HG03039 (cell line): ENCODE results near the gene RAB34.
"Not testable (repeated sequence)": the region's sequence is repeated elsewhere in the genome, so short reads cannot be mapped to it uniquely, and the experiment has no call there.

ENCODE experiments used
- ATAC-seq: cut with Tn5 transposase; IDR thresholded peaks from one replicate; pipeline ENCODE4 v1.9.1; 2021; ENCODE audit warnings: mild to moderate bottlenecking, moderate library complexity; ENCODE audit not compliant: unreplicated experiment

RAB34 gene

GRCh38 chr17:28746611-28747050 is 29.0 kb upstream of the RAB34 start:
- ATAC-seq, result no peak

DNA sequence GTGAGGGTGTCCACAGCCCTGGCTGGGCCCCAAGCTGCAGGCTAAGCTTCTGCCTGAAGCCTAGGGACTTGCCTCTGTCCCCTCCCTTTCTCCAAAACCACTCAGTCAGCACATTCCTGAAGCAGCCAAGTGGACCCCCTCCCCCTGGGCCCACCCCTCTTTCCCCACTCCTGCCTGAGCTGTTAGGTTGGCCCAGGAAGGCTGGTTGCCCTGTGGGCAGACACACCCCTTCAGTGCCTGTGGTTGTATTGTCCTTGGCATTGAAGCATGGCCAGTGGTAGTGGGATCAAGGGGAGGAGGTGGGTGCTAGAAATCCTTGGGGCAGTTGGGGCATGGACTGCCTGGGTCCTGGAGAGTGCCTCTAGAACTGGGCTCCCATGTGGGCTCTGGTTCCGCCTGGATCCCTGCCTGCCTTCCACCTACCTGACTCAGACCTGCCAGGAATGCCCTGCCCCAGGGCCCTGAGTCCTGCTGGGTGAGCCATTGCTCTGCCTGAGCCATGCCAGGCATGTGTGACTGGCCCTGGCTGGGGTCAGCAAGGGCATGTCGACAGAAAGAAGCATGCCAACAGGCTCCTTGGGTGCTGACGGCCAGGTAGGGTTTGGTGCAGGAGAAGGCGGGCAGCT is 28.2 kb upstream of the RAB34 start:
- ATAC-seq, result no peak

DNA sequence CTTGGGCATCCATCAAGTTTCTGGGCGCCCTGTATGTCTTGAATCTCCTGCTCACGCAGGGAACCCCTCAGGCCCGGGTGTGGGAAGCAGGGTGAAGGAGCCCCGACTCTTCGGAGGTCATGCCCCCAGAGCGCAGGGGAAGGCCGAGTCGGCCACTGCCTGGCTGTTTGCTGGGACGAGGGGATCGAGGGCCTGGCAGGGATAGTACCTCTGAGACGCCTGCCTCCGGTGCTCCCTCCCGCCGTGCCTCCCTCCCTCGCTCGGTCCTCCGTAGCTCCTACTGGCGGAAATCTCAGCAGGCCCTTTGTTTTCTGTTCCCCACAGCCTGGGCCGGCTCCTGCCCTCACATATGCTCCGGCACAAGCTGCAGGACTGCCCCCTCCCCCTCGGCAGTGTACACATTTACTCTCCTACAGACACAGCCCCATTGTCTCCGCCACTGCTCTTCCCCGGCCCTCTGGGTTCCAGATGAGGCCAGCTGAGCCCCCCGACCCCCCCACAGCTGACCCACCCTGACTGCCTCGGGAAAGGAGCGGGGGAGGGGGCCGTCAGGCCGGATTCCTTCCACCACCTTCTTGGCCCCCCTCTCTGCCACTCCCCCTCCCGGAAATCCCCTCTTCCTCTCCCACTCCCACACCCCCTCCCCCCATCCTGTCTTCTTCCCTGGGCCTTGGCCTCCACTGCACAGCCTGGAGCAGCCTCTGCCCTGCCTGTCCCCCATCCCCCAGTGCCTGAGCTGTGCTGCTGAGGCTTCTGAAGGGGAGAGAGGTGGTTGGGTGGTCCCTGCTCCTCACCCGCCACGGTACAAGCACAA is 27.5 kb upstream of the RAB34 start:
- no peak for ATAC-seq

DNA sequence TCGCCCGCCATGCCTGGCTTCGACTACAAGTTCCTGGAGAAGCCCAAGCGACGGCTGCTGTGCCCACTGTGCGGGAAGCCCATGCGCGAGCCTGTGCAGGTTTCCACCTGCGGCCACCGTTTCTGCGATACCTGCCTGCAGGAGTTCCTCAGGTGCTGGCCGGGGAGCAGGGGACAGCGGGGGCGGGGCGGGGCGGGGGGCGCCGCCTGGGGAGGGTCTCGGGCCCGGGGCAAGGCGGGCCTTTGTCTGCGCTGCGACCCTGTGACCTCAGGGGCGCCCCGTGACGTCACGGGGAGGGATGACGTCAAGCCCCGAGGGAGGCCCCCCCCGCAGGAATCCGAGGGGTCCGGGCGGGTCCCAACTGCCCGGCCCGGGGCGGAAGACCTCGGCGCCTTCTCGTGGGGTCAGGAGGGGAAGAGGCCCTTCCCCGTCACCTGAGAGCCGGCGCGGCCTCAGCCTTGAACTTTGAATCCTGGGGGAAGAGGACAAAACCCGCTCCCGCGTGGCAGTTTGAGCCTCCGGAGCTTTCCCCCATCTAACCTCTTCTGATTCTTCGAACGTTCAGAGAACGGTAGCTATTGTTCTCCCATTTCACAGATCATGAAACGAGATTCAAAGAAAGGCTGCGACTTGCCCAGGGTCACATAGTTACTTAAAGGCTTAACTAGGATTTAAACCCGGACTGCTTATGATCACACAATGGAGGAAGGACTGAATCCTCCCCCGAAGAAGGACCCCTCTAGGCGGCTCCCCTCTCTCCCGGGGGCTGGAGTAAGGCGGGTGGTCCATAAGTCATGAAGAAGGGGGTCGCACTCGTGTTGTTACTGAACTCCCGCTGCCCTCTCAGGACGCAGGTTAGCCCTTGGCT is 26.7 kb upstream of the RAB34 start:
- ATAC-seq, result peak; percentile 17

DNA sequence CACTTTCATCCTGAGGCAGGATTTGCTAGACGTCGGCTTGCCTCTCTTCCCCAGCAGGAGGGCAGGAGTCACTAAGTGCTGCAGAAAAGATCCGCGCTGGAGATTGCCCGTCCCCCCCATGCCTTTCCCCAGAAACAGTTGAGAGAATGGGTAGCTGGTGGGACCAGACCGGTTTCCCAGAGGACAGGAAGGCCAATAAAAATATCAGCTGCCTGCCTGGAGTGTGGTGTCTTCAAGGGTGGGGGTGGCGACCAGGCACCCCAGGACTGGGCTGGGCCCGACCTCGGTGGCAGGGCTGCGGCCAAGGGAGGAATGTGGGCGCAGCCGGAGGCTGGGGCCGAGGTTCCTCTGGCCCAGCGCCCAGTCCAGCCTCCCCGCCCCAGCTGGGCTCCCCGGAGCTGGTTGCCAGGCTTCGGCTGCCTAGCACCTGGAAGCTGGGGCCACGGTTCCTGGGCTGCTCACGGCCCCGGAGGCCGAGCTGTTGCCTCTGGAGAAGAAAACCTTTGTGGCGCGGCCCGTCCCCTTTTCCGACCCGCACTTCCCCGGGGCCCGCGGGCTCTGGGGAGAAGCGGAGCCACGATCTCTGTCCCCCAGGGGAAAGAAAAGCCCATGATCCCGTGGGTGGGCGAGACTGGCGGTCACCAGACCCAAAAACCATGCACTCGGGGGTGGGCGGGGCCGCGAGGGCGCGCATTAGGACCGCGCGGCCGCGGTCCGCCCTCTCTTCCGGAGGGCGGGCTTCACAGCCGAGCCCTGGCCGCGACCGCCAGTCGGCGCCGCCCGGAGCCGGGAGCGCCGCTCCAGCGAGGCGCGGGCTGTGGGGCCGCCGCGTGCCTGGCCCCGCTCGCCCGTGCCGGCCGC is 25.8 kb upstream of the RAB34 start, which contains the start of gene TRAF4:
Gene TRAF4, plus strand, starts transcription at position 769 of the 861 bp plus-strand sequence. CDS start 102 bp downstream, outside the sequence.
- ATAC-seq, result peak; percentile 57

- no peak for ATAC-seq
Measured at GRCh38 chr17:28741358-28742349, 24.0 kb upstream of the RAB34 start.

DNA sequence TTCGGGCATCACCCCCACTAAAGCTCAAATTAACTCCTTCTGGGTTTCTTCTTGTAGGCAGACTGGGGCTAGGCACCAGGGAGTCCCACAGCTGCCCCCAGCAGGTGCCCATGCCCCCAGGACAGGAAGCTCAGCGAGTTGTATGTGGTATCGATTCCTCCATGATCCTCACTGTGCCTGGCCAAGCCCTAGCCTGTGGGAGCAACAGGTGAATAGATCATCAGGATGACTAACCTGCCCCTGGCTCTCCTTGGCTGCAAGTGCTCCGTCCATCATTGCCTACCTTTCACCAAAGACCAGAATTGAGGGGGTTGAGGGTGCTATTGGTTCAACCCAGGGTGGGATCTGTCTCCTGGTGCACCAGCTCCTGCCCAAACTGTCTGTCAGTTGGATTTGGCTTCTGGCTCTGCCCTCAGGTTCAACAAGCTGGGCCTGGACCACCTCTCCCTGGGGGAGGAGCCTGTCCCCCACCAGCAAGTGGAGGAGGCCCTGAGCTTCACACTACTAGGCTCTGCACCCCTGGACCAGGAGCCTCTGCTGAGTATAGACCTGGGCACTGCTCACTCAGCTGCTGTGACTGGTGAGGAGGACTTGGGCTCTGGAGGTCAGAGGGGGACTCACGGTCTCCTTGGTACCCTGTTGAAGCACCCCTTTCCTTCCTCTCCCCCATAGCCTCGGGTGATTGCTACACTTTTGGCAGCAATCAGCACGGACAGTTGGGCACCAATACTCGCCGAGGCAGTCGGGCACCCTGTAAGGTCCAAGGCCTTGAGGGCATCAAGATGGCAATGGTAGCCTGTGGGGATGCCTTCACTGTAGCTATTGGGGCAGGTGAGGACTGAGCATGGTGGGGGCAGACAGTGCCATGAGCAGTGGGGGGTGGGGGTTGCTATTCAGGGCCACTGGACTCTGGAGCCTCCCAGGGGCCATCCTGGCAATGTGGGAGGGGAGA is 23.0 kb upstream of the RAB34 start:
- ATAC-seq, result no peak

DNA sequence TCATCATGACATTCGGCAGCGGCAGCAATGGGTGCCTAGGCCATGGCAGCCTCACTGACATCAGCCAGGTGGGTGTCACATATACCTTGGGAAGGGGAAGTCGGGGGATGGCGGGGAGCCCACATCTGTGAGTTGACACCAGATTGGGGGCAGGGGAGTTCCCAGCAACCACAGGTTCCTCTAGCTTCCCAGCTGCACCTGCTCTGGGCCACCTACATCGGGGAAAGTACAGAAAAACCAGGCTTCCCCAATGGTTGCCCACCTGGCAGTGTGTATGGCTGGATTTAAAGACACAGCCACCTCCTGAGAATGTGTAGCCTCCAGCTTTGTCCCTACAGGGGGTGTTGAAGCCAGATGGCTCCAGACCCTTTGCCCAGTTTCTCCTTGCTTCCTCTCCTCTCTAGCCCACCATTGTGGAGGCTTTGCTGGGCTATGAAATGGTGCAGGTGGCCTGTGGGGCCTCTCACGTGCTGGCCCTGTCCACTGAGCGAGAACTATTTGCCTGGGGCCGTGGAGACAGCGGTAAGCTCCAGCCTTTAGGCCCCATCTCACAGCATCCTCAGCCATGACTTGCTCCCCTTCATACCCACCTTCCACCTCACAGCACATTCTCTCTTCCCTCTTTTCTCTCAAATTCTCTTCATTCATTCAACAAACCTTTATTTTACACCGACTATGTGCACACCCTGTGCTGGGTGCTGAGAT is 21.2 kb upstream of the RAB34 start:
- no peak for ATAC-seq

DNA sequence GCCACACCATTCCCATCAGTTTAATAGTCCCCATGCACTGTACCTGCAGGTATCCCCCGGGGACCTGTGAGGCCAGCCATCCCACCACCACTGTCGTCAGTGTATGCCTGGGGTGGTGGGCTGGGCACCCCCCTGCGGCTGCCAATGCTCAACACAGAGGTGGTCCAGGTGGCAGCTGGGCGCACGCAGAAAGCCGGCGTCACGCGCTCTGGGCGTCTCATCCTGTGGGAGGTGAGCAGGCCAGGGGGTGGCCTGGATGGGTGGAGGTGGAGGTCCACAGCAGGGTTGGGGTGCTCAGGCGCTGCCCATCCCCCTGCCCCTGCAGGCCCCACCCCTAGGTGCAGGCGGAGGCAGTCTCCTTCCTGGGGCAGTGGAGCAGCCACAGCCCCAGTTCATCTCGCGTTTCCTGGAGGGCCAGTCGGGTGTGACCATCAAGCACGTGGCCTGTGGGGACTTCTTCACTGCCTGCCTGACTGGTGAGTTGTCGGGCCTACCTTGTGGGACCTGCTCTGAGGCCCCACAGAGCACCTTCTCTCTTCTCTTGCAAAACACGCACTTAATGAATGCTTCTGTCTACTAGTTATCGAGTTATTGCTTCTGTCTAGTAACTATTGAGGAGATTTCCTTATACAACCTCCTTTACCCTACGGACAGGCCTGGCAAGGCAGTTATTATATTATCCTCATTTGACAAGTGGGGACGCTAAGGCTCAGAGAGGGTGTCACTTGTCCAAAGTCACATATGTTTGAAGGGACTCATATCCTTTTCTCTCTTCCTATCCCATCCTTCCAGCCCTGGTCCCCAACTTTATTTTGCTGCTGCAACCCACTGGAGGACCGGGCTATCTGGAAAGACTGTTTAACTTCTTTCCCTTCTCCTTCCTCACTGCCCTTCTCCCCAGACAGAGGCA is 20.4 kb upstream of the RAB34 start:
- peak; percentile 44 for ATAC-seq

DNA sequence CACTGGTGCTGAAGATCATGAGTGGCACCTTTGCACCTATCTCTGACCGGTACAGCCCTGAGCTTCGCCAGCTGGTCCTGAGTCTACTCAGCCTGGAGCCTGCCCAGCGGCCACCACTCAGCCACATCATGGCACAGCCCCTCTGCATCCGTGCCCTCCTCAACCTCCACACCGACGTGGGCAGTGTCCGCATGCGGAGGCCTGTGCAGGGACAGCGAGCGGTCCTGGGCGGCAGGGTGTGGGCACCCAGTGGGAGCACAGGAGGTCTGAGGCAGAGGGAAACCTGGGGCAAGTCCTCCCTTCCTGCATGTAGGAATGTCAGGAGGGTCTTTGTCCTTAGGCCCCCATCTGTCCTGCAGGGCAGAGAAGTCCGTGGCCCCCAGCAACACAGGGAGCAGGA is 19.6 kb upstream of the RAB34 start:
- ATAC-seq, result no peak

DNA sequence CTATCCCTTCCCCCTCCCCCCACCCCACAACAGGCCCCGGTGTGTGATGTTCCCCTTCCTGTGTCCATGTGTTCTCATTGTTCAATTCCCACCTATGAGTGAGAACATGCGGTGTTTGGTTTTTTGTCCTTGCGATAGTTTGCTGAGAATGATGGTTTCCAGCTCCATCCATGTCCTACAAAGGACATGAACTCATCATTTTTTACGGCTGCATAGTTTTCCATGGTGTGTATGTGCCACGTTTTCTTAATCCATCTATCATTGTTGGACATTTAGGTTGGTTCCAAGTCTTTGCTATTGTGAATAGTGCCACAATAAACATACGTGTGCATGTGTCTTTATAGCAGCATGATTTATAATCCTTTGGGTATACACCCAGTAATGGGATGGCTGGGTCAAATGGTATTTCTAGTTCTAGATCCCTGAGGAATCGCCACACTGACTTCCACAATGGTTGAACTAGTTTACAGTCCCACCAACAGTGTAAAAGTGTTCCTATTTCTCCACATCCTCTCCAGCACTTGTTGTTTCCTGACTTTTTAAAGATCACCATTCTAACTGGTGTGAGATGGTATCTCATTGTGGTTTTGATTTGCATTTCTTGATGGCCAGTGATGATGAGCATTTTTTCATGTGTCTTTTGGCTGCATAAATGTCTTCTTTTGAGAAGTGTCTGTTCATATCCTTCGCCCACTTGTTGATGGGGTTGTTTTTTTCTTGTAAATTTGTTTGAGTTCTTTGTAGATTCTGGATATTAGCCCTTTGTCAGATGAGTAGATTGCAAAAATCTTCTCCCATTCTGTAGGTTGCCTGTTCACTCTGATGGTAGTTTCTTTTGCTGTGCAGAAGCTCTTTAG is 18.5 kb upstream of the RAB34 start:
- ATAC-seq, result not testable (repeated sequence)

DNA sequence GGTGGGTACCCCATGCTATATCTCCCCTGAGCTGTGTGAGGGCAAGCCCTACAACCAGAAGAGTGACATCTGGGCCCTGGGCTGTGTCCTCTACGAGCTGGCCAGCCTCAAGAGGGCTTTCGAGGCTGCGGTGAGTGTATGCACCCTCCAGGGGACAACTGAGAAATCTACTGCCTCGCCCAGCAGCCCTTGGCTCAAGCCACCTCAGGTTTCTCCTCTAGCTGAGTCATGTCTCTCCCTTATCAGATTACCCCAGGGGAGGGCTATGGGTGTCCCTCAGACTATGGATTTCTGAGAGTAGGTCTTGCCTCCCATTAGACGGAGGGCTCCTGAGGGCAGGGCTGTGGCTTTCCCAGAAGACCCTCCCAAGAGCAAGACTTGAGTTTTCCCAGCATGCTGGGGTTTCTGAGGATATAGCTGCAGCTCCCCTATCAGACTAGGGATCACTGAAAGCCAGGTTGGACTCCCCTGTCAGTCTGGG is 17.6 kb upstream of the RAB34 start:
- ATAC-seq, result no peak

GRCh38 chr17:28734712-28735241 is 17.1 kb upstream of the RAB34 start:
- ATAC-seq, result no peak

- ATAC-seq, result no peak
Measured at GRCh38 chr17:28733346-28733745, 15.7 kb upstream of the RAB34 start.

GRCh38 chr17:28729950-28730330 is 12.3 kb upstream of the RAB34 start:
- ATAC-seq, result no peak
